MCF 10A (cell line): ENCODE measurements around the gene CASTOR1. TPM values are rescaled to one million over a fixed set of nuclear protein-coding genes. Genes with fewer than 3 reads are reported as not detected.

Experiments
- BruUV-seq: library from RNA; stranded (reverse); fragments of 400-500 nt; replicated peaks from 2 replicates; lab custom pipeline; 2021; lab: Mats Ljungman, UMichigan
- CTCF ChIA-PET: fragments of 300-600 bp; sonication (Branson Sonifier 250); formaldehyde crosslinking; extraction: SDS; loops from one replicate; lab custom pipeline; 2021; ENCODE audit warnings: antibody characterized with exemption, inconsistent platforms; lab: Yijun Ruan, JAX
- POLR2A ChIA-PET: fragments of 300-600, 350-650 bp; sonication (Branson Sonifier 250); formaldehyde crosslinking; extraction: SDS; loops from one replicate; lab custom pipeline; 2020; ENCODE audit warnings: antibody characterized with exemption, inconsistent platforms; lab: Yijun Ruan, JAX
- DNase-seq: peaks from one replicate; pipeline ENCODE4 v3.0.0-alpha.2; 2018; ENCODE audit not compliant: unreplicated experiment
- H3K27ac Mint-ChIP-seq: one replicate; pipeline ENCODE4 v1.8.0; 2022; ENCODE audit warnings: mild to moderate bottlenecking, low read depth, mixed read lengths; ENCODE audit not compliant: unreplicated experiment
- H3K27me3 Mint-ChIP-seq: one replicate; pipeline ENCODE4 v1.8.0; 2022; ENCODE audit warnings: mixed read lengths; ENCODE audit not compliant: insufficient read depth, unreplicated experiment
- H3K36me3 Mint-ChIP-seq: one replicate; pipeline ENCODE4 v1.8.0; 2022; ENCODE audit warnings: mild to moderate bottlenecking, moderate library complexity, mixed read lengths; ENCODE audit not compliant: insufficient read depth, unreplicated experiment
- H3K4me1 Mint-ChIP-seq: one replicate; pipeline ENCODE4 v1.8.0; 2022; ENCODE audit warnings: mixed read lengths; ENCODE audit not compliant: insufficient read depth, unreplicated experiment
- H3K4me3 Mint-ChIP-seq: one replicate; pipeline ENCODE4 v1.8.0; 2022; ENCODE audit warnings: mild to moderate bottlenecking, moderate library complexity, mixed read lengths; ENCODE audit not compliant: unreplicated experiment
- H3K9me3 Mint-ChIP-seq: one replicate; pipeline ENCODE4 v1.8.0; 2022; ENCODE audit warnings: mixed read lengths; ENCODE audit not compliant: unreplicated experiment
- CTCF ChIP-seq: fragments of 200-600 bp; IDR thresholded peaks from one replicate; pipeline ENCODE4 v1.8.0; 2022; ENCODE audit warnings: antibody characterized with exemption, mild to moderate bottlenecking; ENCODE audit not compliant: unreplicated experiment
- intact Hi-C: fragments of 100-400 bp; cut with micrococcal nuclease; formaldehyde crosslinking; loops from 2 replicates; pipeline ENCODE4 v1.14.1; 2022
- total RNA-seq: library from RNA; stranded (reverse); gene quantifications from 2 replicates; pipeline ENCODE4 v1.2.3, GENCODE V29; 2022

The CASTOR1 gene
- total RNA-seq, 1 experiment from 2014 or later: 1.2 TPM

- no peak for TF ChIP-seq CTCF
- H3K4me1 Mint-ChIP-seq: no peaks in the 10 kb centered on the region
- no TSS peak for BruUV-seq
- POLR2A ChIA-PET: interaction anchor here (1.6 kb wide), 1 partner anchor 91 kb away, joined by 4 read pairs; no protein-coding TSS in a partner anchor
- H3K27ac Mint-ChIP-seq: no peak overlapping the region
- H3K4me3 Mint-ChIP-seq: no peak overlapping the region
- no peaks in the 10 kb centered on the region for H3K27me3 Mint-ChIP-seq
- no peak for DNase-seq
- H3K9me3 Mint-ChIP-seq: no peaks in the 10 kb centered on the region
- peaks cover 59% of the 10 kb centered on the region for H3K36me3 Mint-ChIP-seq
- CTCF ChIA-PET: interaction anchor here (0.9 to 1.3 kb wide), 2 partner anchors 15 to 47 kb away, joined by 3 to 4 read pairs; no protein-coding TSS in a partner anchor
- intact Hi-C loops: no loop called here
Observed at GRCh38 chr22:30332994-30333706, 43.8 kb upstream of the CASTOR1 start.

GRCh38 chr22:30332551-30332950 lies 43.2 kb upstream of the CASTOR1 start:
- no peak for DNase-seq
- H3K27me3 Mint-ChIP-seq: no peaks in the 10 kb centered on the region
- intact Hi-C loops: no loop called here
- no peak for TF ChIP-seq CTCF
- peaks cover 6% of the 10 kb centered on the region for H3K4me1 Mint-ChIP-seq
- no peak overlapping the region for H3K4me3 Mint-ChIP-seq
- no peak overlapping the region for H3K27ac Mint-ChIP-seq
- POLR2A ChIA-PET: interaction anchor here (0.7 to 1.6 kb wide), 3 partner anchors 24 to 91 kb away, joined by 3 to 4 read pairs (median 4); partner anchors contain the start of genes CCDC157 and SF3A1
- no peaks in the 10 kb centered on the region for H3K9me3 Mint-ChIP-seq
- no TSS peak for BruUV-seq
- CTCF ChIA-PET: interaction anchor here (0.8 to 1.4 kb wide), 4 partner anchors 15 to 58 kb away, joined by 3 to 5 read pairs (median 4); no protein-coding TSS in a partner anchor
- H3K36me3 Mint-ChIP-seq: peaks cover 55% of the 10 kb centered on the region

GRCh38 chr22:30328466-30329049 lies 39.3 kb upstream of the CASTOR1 start:
- no TSS peak for BruUV-seq
- no peak overlapping the region for H3K4me3 Mint-ChIP-seq
- H3K27me3 Mint-ChIP-seq: no peaks in the 10 kb centered on the region
- DNase-seq: no peak
- H3K9me3 Mint-ChIP-seq: no peaks in the 10 kb centered on the region
- intact Hi-C loops: no loop called here
- ChIA-PET POLR2A (interaction anchor here (0.6 to 7.5 kb wide), 16 partner anchors 8 to 307 kb away, joined by 3 to 109 read pairs (median 8); partner anchors contain the start of genes CASTOR1, CCDC157, SEC14L2 and SF3A1), CTCF (interaction anchor here (0.6 to 4.0 kb wide), 8 partner anchors 12 to 1152 kb away, joined by 3 to 43 read pairs (median 4); partner anchors contain the start of gene CASTOR1)
- H3K36me3 Mint-ChIP-seq: peaks cover 25% of the 10 kb centered on the region
- no peak overlapping the region for H3K27ac Mint-ChIP-seq
- TF ChIP-seq CTCF: no peak
- H3K4me1 Mint-ChIP-seq: peaks cover 23% of the 10 kb centered on the region
